Right lobe of liver (tissue), 6 donors: ENCODE results near the gene MMP24OS. TPM values are rescaled to one million over a fixed set of nuclear protein-coding genes. Genes with fewer than 3 reads are reported as not detected.

Experiments used
- ATAC-seq, 4 donors: fragments of 200-7000 bp; cut with Tn5 transposase; one replicate each; pipeline ENCODE4 v1.9.1; 2020; ENCODE audit warnings: mild to moderate bottlenecking in 4 of 4, moderate library complexity in 4 of 4
- DNase-seq, 3 donors: peaks; one replicate each; pipeline ENCODE4 v3.0.0-alpha.2; 2020
- H3K27ac ChIP-seq, 3 donors: fragments of 200-600 bp; one replicate each; pipeline ENCODE4 v1.8.0; 2022
- H3K27me3 ChIP-seq, 2 donors: fragments of 200-600 bp; one replicate each; pipeline ENCODE4 v1.8.0; 2022
- H3K36me3 ChIP-seq, 4 donors: fragments of 200-600 bp; sonication (generic) in 1 of 4; one replicate each; pipeline versions ENCODE4 v1.5.1 to v1.8.0; 2017 to 2022; ENCODE audit warnings: control low read depth in 1 of 4
- H3K4me1 ChIP-seq, 4 donors: fragments of 200-600 bp; sonication (generic) in 1 of 4; one replicate each; pipeline versions ENCODE4 v1.5.1 to v1.8.0; 2017 to 2022; ENCODE audit warnings: control low read depth in 1 of 4
- H3K4me3 ChIP-seq, 3 donors: fragments of 200-600 bp; one replicate each; pipeline ENCODE4 v1.8.0; 2022
- H3K9me3 ChIP-seq, 4 donors: fragments of 200-600 bp; sonication (generic) in 1 of 4; one replicate each; pipeline versions ENCODE4 v1.5.1 to v1.8.0; 2017 to 2022; ENCODE audit warnings: control low read depth in 1 of 4
- POLR2A ChIP-seq: fragments of 450-650 bp; IDR thresholded peaks from one replicate; pipeline ENCODE4 v1.6.1; 2017; ENCODE audit warnings: antibody characterized with exemption, mild to moderate bottlenecking
- WGBS: methylation state at CpG from one replicate; pipeline ENCODE4 v1.1.6; 2018; ENCODE audit warnings: low coverage, low lambda C conversion rate; ENCODE audit not compliant: insufficient coverage; ENCODE audit errors: missing lambda C conversion rate; 5-methylcytosine and 5-hydroxymethylcytosine counted together
- intact Hi-C, 2 donors: fragments of 100-400 bp; cut with DNase I; formaldehyde crosslinking; loops; one replicate each; pipeline versions ENCODE4 v1.11.2 to v1.14.1; 2022
- total RNA-seq, 6 experiments: library from RNA; depleted of rRNA in 2 of 6; stranded (reverse); fragments of >200 nt in 2 of 6; fragmentation: NEBNext Ultra II Directional in 3 of 6; extraction: Animal tissue kit (Norgen Biotek cat#: 25700) in 3 of 6; gene quantifications; one replicate each; pipeline versions ENCODE4 v1.1.0 to v1.2.4, GENCODE V29; 2016 to 2023
- TF ChIP-seq, protein P1 (sequence below), 4 donors: fragments of 200-600 bp in 3 of 4; fragments of 450-650 bp in 1 of 4; IDR thresholded peaks; one replicate each; pipeline versions ENCODE4 v1.5.1 to v1.8.0; 2016 to 2022; ENCODE audit warnings: antibody characterized with exemption in 4 of 4, mild to moderate bottlenecking in 2 of 4
- donor health status: DM: no; HTN: yes; CAD: no.
- donor health status: DM: no; HTN: no; CAD: no.
- donor health status: DM: no; HTN: no; CAD: no.
- donor health status: DM: no; HTN: yes; CAD: no.
- donor health status: DM: no; HTN: yes; CAD: no.

MMP24OS gene
- total RNA-seq, 6 experiments from 2014 or later, result 13.3 to 40.7 (median 23.5) TPM

DNA sequence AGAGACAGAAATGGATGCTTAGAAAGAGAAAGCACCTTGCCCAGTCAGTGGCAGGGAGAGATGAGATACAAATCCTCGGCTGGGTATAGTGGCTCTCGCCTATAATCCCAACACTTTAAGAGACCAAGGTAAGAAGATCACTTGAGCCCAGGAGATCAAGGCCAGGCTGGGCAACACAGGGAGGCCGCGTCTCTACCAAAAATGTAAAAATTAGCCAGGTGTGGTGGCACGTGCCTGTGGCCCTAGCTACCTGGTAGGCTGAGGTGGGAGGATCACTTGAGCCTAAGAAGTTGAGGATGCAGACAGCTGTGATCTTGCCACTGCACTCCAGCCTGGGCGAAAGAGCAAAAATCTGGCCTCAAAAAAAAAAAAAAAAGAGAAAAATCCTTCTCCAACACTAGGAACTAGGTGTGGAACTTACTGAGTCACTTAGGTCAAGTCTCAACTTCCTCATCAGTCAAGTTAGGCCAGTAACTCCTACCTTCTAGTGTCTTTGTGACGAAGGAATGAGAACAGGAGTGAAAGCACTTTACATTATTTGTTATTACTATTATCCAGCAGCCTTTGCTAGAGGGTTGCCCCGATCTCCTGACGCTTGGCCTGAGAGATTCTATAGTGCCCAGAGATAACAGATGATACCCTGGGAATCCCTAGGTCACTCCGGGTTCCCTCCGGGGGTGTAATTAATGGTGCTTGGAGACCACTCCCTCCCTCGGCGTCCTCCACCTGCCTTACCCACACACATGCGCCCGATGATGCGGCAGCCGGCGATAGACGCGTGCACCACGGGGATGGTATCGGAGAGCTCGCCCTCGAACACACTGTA, 5.7 kb upstream of the MMP24OS start:
- TF ChIP-seq, protein P1, sequence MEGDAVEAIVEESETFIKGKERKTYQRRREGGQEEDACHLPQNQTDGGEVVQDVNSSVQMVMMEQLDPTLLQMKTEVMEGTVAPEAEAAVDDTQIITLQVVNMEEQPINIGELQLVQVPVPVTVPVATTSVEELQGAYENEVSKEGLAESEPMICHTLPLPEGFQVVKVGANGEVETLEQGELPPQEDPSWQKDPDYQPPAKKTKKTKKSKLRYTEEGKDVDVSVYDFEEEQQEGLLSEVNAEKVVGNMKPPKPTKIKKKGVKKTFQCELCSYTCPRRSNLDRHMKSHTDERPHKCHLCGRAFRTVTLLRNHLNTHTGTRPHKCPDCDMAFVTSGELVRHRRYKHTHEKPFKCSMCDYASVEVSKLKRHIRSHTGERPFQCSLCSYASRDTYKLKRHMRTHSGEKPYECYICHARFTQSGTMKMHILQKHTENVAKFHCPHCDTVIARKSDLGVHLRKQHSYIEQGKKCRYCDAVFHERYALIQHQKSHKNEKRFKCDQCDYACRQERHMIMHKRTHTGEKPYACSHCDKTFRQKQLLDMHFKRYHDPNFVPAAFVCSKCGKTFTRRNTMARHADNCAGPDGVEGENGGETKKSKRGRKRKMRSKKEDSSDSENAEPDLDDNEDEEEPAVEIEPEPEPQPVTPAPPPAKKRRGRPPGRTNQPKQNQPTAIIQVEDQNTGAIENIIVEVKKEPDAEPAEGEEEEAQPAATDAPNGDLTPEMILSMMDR (IDR thresholded peaks at IDR 0.05), result no peak
- TF ChIP-seq POLR2A, result no peak
- intact Hi-C loops, result no loop called here
- no peaks in the 10 kb centered on the region for H3K27me3 ChIP-seq
- H3K27ac ChIP-seq, result peak overlapping the region; percentile 67 to 84 (median 80)
- DNase-seq (no peak), ATAC-seq (no peak)
- H3K36me3 ChIP-seq, result peaks cover 0 to 37% (median 11%) of the 10 kb centered on the region in 4 donors
- H3K9me3 ChIP-seq, result no peaks in the 10 kb centered on the region
- H3K4me3 ChIP-seq, result peak overlapping the region; percentile 95 to 99 (median 98)
- 29% methylated on average over 6 of the region's 24 CpGs for WGBS
- peaks cover 0 to 27% (median 13%) of the 10 kb centered on the region in 4 donors for H3K4me1 ChIP-seq

GRCh38 chr20:35281506-35282101, 3.7 kb upstream of the MMP24OS start:
- DNase-seq (no peak), ATAC-seq (no peak)
- 95% methylated on average over 9 of the region's 10 CpGs for WGBS
- peaks cover 0 to 38% (median 12%) of the 10 kb centered on the region in 4 donors for H3K36me3 ChIP-seq
- peaks cover 0 to 29% (median 14%) of the 10 kb centered on the region in 4 donors for H3K4me1 ChIP-seq
- H3K9me3 ChIP-seq, result no peaks in the 10 kb centered on the region
- intact Hi-C loops, result no loop called here
- no peak overlapping the region for H3K4me3 ChIP-seq
- TF ChIP-seq POLR2A, result no peak
- TF ChIP-seq, protein P1 (IDR thresholded peaks at IDR 0.05), result no peak
- H3K27ac ChIP-seq, result no peak overlapping the region
- H3K27me3 ChIP-seq, result no peaks in the 10 kb centered on the region

DNA sequence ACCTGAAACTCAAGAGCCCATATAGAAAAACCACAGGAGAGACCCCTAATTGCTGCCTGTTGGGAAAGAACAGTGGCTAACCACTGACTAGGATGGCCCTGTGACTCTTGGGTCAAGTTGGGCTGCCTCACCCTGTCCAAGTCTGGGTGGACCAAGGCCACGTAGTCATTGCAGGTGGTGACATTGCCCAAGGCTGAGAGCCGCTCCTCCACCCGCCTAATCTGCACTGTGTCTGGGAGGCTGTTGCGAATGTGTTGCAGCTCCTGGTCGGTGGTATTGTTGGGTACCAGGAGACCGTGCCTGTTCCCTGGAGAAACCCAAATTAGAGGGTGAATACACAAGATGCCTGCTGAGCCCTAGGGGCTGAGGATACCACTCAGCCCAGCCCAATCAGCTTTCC, 2.6 kb upstream of the MMP24OS start:
- no peaks in the 10 kb centered on the region for H3K9me3 ChIP-seq
- no peak overlapping the region for H3K27ac ChIP-seq
- H3K4me3 ChIP-seq, result no peak overlapping the region
- peaks cover 0 to 25% (median 10%) of the 10 kb centered on the region in 4 donors for H3K4me1 ChIP-seq
- intact Hi-C loops, result no loop called here
- ATAC-seq (no peak), DNase-seq (no peak)
- no CpG with 5 or more reads among the region's 6 CpGs for WGBS
- TF ChIP-seq, protein P1 (IDR thresholded peaks at IDR 0.05), result no peak
- no peak for TF ChIP-seq POLR2A
- no peaks in the 10 kb centered on the region for H3K27me3 ChIP-seq
- peaks cover 0 to 38% (median 12%) of the 10 kb centered on the region in 4 donors for H3K36me3 ChIP-seq

GRCh38 chr20:35279533-35280174, 1.7 kb upstream of the MMP24OS start:
- intact Hi-C loops, result loop anchor here in 1 of 2 donors (10.0 kb wide), 2 partner anchors 65 to 135 kb away; partner anchors contain the start of gene EDEM2
- H3K4me1 ChIP-seq, result peaks cover 0 to 25% (median 8%) of the 10 kb centered on the region in 4 donors
- H3K27ac ChIP-seq, result no peak overlapping the region
- peaks cover 0 to 38% (median 12%) of the 10 kb centered on the region in 4 donors for H3K36me3 ChIP-seq
- ATAC-seq (no peak), DNase-seq (no peak)
- no peaks in the 10 kb centered on the region for H3K9me3 ChIP-seq
- WGBS, result 80% methylated on average over 2 of the region's 7 CpGs
- no peak overlapping the region for H3K4me3 ChIP-seq
- TF ChIP-seq, protein P1 (IDR thresholded peaks at IDR 0.05), result no peak
- TF ChIP-seq POLR2A, result no peak
- no peaks in the 10 kb centered on the region for H3K27me3 ChIP-seq
